HG02885 (cell line): Measurements from ENCODE around the gene RBM20.

Experiments used
- ATAC-seq: cut with Tn5 transposase; IDR thresholded peaks from one replicate; pipeline ENCODE4 v1.9.1; 2021; ENCODE audit warnings: mild to moderate bottlenecking; ENCODE audit not compliant: unreplicated experiment, poor library complexity

Gene RBM20

GRCh38 chr10:110880012-110880411 lies 235.9 kb downstream of the RBM20 start:
- no peak for ATAC-seq

GRCh38 chr10:110881247-110881646 lies 237.1 kb downstream of the RBM20 start:
- ATAC-seq, result no peak

GRCh38 chr10:110881905-110882304 lies 237.8 kb downstream of the RBM20 start:
- ATAC-seq, result no peak

- ATAC-seq, result no peak
These were observed 239.8 kb downstream of the RBM20 start for GRCh38 chr10:110883924-110884323.

- ATAC-seq, result no peak
These were observed 242.0 kb downstream of the RBM20 start for GRCh38 chr10:110885932-110886674.

- no peak for ATAC-seq
These were observed 243.4 kb downstream of the RBM20 start for GRCh38 chr10:110887560-110887959.
